ENCODE results near the gene ADAMTS8. TPM values are rescaled to one million over a fixed set of nuclear protein-coding genes. Genes with fewer than 3 reads are reported as not detected.

ADAMTS8 gene
- total and polyA plus RNA-seq, 10 of the 15 experiments (the other 5 are each of a cell fraction or from before 2014, with no cell fraction given) = not detected

DNA sequence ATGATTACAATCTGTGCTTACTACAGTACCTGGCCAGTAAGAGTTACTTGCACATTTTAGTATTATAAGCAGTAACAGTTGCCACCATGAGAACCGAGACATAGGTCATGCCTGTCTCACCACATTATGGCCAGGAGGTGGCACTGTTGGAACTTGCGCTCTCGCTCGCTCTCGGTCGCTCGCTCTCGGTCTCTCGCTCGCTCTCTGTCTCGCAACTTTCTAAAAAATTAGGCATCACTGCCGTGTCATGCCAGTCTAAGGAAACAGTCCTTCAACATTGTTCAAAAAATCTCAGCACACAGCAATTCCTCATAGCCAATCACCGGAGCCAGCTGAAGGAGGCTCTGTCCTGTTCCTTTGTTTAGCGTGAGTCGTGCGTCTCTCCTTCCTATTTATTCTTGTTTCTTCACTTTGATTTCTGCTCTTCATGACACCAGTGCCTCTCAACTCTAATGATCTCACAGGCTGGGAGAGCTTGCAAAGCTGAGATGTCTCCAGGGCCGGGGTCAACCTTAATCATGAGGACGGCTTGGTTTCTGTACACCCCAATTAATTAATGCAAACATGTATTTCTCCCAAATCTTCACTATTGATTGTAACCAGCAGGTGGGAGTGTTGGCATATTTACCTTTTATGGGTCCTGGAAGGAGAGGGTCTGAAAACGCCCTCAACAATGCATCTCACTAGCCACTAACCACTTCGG lies 6.3 kb upstream of the ADAMTS8 start (continued):
- no peak for TF ChIP-seq ZBTB40 (IDR thresholded peaks at IDR 0.05; ENCODE audit: borderline replicate concordance)
- TF ChIP-seq, protein P1, sequence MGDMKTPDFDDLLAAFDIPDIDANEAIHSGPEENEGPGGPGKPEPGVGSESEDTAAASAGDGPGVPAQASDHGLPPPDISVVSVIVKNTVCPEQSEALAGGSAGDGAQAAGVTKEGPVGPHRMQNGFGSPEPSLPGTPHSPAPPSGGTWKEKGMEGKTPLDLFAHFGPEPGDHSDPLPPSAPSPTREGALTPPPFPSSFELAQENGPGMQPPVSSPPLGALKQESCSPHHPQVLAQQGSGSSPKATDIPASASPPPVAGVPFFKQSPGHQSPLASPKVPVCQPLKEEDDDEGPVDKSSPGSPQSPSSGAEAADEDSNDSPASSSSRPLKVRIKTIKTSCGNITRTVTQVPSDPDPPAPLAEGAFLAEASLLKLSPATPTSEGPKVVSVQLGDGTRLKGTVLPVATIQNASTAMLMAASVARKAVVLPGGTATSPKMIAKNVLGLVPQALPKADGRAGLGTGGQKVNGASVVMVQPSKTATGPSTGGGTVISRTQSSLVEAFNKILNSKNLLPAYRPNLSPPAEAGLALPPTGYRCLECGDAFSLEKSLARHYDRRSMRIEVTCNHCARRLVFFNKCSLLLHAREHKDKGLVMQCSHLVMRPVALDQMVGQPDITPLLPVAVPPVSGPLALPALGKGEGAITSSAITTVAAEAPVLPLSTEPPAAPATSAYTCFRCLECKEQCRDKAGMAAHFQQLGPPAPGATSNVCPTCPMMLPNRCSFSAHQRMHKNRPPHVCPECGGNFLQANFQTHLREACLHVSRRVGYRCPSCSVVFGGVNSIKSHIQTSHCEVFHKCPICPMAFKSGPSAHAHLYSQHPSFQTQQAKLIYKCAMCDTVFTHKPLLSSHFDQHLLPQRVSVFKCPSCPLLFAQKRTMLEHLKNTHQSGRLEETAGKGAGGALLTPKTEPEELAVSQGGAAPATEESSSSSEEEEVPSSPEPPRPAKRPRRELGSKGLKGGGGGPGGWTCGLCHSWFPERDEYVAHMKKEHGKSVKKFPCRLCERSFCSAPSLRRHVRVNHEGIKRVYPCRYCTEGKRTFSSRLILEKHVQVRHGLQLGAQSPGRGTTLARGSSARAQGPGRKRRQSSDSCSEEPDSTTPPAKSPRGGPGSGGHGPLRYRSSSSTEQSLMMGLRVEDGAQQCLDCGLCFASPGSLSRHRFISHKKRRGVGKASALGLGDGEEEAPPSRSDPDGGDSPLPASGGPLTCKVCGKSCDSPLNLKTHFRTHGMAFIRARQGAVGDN (IDR thresholded peaks at IDR 0.05) = no peak
- 0 out of 2 replicates have a peak, but pooled peaks have one; percentile 15 for TF ChIP-seq RELB (IDR thresholded peaks at IDR 0.05; ENCODE audit: low read depth)
- TF ChIP-seq, protein P2, sequence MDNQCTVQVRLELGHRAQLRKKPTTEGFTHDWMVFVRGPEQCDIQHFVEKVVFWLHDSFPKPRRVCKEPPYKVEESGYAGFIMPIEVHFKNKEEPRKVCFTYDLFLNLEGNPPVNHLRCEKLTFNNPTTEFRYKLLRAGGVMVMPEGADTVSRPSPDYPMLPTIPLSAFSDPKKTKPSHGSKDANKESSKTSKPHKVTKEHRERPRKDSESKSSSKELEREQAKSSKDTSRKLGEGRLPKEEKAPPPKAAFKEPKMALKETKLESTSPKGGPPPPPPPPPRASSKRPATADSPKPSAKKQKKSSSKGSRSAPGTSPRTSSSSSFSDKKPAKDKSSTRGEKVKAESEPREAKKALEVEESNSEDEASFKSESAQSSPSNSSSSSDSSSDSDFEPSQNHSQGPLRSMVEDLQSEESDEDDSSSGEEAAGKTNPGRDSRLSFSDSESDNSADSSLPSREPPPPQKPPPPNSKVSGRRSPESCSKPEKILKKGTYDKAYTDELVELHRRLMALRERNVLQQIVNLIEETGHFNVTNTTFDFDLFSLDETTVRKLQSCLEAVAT (IDR thresholded peaks at IDR 0.05) = no peak
- TF ChIP-seq, protein P3, sequence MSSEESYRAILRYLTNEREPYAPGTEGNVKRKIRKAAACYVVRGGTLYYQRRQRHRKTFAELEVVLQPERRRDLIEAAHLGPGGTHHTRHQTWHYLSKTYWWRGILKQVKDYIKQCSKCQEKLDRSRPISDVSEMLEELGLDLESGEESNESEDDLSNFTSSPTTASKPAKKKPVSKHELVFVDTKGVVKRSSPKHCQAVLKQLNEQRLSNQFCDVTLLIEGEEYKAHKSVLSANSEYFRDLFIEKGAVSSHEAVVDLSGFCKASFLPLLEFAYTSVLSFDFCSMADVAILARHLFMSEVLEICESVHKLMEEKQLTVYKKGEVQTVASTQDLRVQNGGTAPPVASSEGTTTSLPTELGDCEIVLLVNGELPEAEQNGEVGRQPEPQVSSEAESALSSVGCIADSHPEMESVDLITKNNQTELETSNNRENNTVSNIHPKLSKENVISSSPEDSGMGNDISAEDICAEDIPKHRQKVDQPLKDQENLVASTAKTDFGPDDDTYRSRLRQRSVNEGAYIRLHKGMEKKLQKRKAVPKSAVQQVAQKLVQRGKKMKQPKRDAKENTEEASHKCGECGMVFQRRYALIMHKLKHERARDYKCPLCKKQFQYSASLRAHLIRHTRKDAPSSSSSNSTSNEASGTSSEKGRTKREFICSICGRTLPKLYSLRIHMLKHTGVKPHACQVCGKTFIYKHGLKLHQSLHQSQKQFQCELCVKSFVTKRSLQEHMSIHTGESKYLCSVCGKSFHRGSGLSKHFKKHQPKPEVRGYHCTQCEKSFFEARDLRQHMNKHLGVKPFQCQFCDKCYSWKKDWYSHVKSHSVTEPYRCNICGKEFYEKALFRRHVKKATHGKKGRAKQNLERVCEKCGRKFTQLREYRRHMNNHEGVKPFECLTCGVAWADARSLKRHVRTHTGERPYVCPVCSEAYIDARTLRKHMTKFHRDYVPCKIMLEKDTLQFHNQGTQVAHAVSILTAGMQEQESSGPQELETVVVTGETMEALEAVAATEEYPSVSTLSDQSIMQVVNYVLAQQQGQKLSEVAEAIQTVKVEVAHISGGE (CRISPR knock-in tag; IDR thresholded peaks at IDR 0.05) = no peak
- TF ChIP-seq MXI1 (IDR thresholded peaks at IDR 0.05; ENCODE audit: low read depth, low read length) = peak; percentile 26; the same call in 1 of the 2 replicates
- peak; percentile 75 for TF ChIP-seq RAD21 (IDR thresholded peaks at IDR 0.05; ENCODE audit: insufficient read depth, low read depth, low read length)
- TF ChIP-seq FOXM1 (IDR thresholded peaks at IDR 0.05; ENCODE audit: low read depth, low read length) = peak; percentile 47; the same call in 1 of the 2 replicates
- no peak for TF ChIP-seq DPF2 (IDR thresholded peaks at IDR 0.05)
- TF ChIP-seq POU2F2 (IDR thresholded peaks at IDR 0.05; ENCODE audit: borderline replicate concordance, low read depth, low read length) = 0 out of 3 replicates have a peak, but pooled peaks have one; percentile 12
- peak; percentile 92 for TF ChIP-seq SMC3 (IDR thresholded peaks at IDR 0.05; ENCODE audit: borderline replicate concordance, low read length)
- no peak for TF ChIP-seq YBX1 (IDR thresholded peaks at IDR 0.05)
- TF ChIP-seq SREBF1 (IDR thresholded peaks at IDR 0.05; ENCODE audit: low read length) = no peak
